ENCODE measurements around the gene ALPP.
"Not testable (repeated sequence)": the region's sequence is repeated elsewhere in the genome, so short reads cannot be mapped to it uniquely, and the experiment has no call there.

DNA sequence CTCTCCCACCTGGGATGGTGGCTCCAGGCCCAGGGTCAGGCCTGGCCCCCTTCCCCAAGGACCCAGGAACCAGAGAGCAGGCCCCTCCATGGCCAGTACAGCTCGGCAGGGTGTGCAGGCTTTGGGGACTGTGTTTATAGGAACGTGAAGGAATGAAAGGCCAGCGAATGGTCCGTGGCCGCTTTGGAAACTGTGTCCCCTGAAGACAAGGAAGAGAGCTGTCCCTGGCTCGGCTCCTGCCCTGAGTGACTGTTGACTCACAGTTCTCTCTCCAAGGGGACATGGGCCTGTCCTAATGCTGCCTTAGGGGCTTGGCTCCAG, 43.7 kb upstream of the ALPP start:
- TF ChIP-seq, protein P1, sequence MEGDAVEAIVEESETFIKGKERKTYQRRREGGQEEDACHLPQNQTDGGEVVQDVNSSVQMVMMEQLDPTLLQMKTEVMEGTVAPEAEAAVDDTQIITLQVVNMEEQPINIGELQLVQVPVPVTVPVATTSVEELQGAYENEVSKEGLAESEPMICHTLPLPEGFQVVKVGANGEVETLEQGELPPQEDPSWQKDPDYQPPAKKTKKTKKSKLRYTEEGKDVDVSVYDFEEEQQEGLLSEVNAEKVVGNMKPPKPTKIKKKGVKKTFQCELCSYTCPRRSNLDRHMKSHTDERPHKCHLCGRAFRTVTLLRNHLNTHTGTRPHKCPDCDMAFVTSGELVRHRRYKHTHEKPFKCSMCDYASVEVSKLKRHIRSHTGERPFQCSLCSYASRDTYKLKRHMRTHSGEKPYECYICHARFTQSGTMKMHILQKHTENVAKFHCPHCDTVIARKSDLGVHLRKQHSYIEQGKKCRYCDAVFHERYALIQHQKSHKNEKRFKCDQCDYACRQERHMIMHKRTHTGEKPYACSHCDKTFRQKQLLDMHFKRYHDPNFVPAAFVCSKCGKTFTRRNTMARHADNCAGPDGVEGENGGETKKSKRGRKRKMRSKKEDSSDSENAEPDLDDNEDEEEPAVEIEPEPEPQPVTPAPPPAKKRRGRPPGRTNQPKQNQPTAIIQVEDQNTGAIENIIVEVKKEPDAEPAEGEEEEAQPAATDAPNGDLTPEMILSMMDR (IDR thresholded peaks at IDR 0.05; ENCODE audit: poor library complexity, severe bottlenecking) = not testable (repeated sequence)
- not testable (repeated sequence) for TF ChIP-seq POLR2AphosphoS5 (IDR thresholded peaks at IDR 0.05); EZH2 (IDR thresholded peaks at IDR 0.05; ENCODE audit: borderline replicate concordance, insufficient read depth, low read length, poor library complexity, severe bottlenecking)

Measured in neural cell (in vitro differentiated cells).